Vagina (tissue), 2 donors: Measurements from ENCODE around the gene HOXD4.

ENCODE experiments used
- POLR2A ChIP-seq, 2 donors: fragments of 450-650 bp; IDR thresholded peaks; one replicate each; pipeline ENCODE4 v1.6.1; 2017; ENCODE audit warnings: antibody characterized with exemption in 2 of 2, mild to moderate bottlenecking in 2 of 2, moderate library complexity in 2 of 2
- TF ChIP-seq, protein P1 (sequence below), 3 experiments: fragments of 450-650 bp in 2 of 3; fragments of 200-600 bp in 1 of 3; sonication (generic) in 1 of 3; IDR thresholded peaks; one replicate each; pipeline ENCODE4 v1.5.1; 2017 to 2019; ENCODE audit warnings: antibody characterized with exemption in 3 of 3, mild to moderate bottlenecking in 2 of 3, moderate library complexity in 2 of 3

DNA sequence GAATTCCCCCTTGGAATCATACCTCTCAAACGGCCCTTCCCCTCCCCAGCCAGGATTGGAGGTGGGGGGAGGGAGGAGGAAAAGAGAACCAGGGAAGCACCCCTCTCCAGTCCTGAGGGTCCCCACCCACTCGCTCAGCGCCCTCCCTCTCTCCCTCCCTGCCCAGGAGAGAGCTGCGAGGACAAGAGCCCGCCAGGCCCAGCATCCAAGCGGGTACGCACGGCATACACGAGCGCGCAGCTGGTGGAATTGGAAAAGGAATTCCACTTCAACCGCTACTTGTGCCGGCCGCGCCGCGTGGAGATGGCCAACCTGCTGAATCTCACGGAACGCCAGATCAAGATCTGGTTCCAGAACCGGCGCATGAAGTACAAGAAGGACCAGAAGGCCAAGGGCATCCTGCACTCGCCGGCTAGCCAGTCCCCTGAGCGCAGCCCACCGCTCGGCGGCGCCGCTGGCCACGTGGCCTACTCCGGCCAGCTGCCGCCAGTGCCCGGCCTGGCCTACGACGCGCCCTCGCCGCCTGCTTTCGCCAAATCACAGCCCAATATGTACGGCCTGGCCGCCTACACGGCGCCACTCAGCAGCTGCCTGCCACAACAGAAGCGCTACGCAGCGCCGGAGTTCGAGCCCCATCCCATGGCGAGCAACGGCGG is 20.1 kb downstream of the HOXD4 start:
- TF ChIP-seq POLR2A (IDR thresholded peaks at IDR 0.05), result no peak
- TF ChIP-seq, protein P1, sequence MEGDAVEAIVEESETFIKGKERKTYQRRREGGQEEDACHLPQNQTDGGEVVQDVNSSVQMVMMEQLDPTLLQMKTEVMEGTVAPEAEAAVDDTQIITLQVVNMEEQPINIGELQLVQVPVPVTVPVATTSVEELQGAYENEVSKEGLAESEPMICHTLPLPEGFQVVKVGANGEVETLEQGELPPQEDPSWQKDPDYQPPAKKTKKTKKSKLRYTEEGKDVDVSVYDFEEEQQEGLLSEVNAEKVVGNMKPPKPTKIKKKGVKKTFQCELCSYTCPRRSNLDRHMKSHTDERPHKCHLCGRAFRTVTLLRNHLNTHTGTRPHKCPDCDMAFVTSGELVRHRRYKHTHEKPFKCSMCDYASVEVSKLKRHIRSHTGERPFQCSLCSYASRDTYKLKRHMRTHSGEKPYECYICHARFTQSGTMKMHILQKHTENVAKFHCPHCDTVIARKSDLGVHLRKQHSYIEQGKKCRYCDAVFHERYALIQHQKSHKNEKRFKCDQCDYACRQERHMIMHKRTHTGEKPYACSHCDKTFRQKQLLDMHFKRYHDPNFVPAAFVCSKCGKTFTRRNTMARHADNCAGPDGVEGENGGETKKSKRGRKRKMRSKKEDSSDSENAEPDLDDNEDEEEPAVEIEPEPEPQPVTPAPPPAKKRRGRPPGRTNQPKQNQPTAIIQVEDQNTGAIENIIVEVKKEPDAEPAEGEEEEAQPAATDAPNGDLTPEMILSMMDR (IDR thresholded peaks at IDR 0.05), result no peak
